ENCODE data around the gene NPIPA1.
"Not testable (repeated sequence)": the region's sequence is repeated elsewhere in the genome, so short reads cannot be mapped to it uniquely, and the experiment has no call there.

The NPIPA1 gene

DNA sequence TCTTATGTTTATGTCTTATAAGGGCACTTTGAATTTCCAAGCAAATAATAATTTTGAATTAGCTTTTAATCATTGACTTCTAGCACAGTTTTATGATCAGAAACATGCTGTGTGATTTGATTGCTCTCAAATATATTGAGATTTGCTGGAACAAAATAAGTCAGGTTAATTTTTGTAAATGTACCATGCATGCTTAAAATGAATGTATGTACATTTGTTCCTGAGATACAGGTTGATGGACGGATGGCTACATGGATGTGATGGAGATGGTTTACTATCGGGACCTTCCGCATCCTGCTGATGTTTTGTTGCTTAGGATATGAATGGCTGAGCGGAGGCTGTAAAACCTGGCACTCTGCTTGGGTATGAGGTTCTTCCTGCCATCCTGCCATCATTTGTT, at the start of gene NPIPA1:
NPIPA1 (plus strand) TSS at position 301 of the 400 bp plus-strand sequence; CDS start at position 301, 0 bp downstream.
- in situ Hi-C loops (cut with MboI; ENCODE audit: low sequenced_read_pairs), result not testable (repeated sequence)

DNA sequence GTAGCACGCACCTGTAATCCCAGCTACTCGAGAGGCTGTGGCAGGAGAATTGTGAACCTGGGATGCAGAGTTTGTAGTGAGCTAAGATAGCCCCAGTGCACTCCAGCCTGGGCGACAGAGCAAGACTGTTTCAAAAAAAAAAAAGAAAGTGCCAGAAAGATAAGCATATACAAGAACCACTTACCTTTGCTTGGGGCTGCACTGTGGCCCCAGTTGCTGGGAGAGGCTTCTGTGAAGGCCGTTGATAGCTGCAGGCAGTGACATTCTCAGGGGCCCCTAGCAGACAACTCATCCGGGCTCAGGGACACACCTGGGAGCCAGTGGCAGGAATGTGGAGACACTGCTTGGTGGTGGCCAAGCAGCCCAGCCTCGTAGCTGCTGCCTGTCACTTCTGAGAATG, 45.1 kb upstream of the NPIPA1 start:
- in situ Hi-C loops (cut with MboI; ENCODE audit: low sequenced_read_pairs), result not testable (repeated sequence)

DNA sequence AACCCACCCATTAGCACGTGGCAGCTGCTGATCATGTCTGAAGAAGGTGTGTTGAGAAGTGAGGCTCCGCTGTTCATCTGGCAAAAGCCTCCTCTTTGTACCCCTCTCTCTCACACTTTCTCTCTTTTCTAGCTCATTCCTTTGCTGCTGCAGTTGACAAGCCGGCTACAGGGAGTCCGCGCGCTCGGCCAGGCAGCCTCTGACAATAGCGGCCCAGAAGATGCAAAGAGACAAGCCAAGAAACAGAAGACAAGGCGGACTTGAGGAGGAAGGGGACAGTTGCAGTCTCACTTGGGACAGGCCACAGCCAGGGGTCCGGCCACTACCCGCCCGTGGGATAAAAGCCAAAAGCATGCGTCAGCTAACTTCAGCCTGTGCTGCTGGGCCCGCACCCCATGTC, 41.9 kb upstream of the NPIPA1 start:
- in situ Hi-C loops (cut with MboI; ENCODE audit: low sequenced_read_pairs), result not testable (repeated sequence)

DNA sequence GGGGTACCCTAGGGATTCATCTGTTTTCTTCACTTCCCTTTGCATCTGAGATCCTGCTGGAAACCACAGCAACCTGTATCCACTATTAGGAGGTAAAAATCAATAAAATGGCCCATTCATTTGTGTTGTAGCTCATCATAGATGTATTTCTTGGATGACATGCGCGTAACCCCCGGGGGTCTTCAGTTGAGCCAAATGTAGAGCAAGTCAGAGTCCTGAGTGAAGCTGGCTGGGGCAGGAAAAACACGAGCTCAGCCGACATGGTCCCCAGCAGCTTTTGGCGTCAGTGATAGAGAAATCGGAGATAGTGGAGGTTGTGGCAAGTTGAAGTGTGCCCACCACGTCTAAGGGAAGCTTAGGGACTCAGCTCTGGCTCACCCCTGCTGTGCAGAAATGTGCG, 41.2 kb upstream of the NPIPA1 start:
- in situ Hi-C loops (cut with MboI; ENCODE audit: low sequenced_read_pairs), result not testable (repeated sequence)

DNA sequence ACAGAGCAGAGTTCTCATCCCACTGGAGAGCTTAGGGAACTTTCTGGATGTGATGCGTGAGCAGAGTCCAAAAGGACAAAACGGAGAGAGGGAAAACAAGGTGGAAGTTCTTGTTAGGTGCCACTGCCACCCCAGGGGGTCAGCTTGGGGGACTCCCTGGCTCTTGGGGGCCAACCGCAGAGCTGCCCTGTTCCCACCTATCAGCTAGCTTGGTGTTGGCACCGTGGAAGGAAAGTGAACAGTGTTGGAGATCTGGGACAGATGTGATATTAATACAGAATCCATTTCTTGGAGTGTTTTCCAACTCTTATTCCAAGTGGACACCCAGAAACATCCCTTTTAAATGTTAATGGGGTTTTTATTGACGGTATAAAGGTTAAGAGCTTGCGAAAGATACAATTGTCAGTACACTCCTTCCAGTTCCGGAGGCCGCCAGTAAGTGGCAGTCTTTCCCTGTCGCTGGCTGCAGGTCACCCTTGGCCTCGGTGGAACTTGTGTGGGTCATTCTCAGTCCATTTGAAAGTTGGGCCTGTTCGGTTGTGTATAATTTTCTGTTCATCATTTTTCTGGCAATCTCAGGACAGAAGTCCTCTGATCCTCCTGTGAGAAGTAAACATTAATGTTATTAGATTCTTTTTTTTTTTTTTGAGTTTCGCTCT, 40.1 kb upstream of the NPIPA1 start:
- in situ Hi-C loops (cut with MboI; ENCODE audit: low sequenced_read_pairs), result not testable (repeated sequence)

DNA sequence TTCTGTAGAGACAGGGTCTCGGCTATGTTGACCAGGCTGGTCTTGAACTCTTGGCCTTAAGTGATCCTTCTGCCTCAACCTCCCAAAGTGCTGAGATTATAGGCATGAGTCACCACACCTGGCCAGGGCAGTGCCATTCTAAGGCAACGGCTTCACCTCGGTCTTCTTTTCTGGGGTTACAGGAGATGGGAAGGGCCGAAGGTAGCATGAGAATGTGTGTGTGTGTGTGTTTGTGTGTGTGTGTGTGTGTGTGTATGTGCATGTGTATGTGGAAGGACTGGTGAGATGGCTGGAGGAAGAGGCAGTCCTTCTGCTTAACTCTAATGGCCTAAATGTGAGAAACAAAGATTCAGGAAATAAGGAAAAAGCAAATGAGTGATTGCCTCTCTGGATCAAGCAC, 39.1 kb upstream of the NPIPA1 start:
- in situ Hi-C loops (cut with MboI; ENCODE audit: low sequenced_read_pairs), result not testable (repeated sequence)

DNA sequence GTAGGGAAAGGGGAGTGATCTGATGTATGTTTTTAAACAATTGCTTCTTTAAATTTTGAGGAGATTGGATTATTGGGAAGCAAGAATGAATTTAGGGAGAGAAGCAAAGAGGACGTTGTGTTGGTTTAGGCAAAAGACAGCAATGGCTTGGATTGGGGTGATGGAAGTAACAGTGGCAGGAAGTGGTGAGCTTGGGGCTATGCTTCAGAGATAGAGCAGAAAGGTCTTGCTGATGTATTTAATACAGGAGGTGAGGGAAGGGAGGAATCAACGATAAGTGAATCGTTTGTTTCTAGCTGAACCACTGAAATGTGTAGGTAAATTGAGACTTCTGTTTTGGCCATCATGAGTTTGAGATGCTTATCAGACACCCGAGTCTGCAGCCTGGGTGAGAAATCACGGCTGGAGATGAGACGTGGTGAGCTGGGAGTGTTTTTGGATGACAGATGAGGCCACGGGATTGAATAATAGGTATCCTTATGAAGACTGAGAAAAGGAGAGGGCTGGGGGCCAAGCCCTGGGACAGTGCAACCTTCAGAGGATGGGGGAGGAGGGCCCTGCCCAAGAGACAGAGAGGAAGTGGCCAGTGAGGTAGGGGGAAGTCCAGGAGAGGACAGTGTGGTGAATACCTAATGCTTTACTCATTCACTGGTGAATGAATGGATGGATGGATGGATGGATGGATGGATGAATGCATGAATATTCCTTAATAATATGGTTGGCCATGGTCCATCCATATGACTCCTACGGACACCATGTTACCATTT, 33.9 kb upstream of the NPIPA1 start:
- in situ Hi-C loops (cut with MboI; ENCODE audit: low sequenced_read_pairs), result not testable (repeated sequence)

DNA sequence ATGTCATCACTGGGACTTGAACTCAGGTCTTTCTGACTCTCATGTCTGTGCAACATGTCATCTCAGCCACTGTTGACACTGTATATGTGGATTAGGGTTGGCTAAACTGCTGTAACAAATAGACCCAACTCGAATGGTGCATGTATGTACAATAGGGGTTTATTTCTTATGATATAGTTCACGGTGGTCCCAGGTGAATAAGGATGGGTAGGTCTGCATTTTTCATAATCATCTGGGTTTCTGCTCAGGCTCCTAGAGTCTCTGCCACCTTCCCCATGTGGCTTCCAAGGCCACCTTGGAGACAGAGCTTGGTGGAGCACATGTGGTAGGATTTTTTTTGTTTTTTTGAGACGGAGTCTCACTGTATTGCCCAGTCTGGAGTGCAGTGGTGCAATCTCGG, 27.5 kb upstream of the NPIPA1 start:
- in situ Hi-C loops (cut with MboI; ENCODE audit: low sequenced_read_pairs), result not testable (repeated sequence)

DNA sequence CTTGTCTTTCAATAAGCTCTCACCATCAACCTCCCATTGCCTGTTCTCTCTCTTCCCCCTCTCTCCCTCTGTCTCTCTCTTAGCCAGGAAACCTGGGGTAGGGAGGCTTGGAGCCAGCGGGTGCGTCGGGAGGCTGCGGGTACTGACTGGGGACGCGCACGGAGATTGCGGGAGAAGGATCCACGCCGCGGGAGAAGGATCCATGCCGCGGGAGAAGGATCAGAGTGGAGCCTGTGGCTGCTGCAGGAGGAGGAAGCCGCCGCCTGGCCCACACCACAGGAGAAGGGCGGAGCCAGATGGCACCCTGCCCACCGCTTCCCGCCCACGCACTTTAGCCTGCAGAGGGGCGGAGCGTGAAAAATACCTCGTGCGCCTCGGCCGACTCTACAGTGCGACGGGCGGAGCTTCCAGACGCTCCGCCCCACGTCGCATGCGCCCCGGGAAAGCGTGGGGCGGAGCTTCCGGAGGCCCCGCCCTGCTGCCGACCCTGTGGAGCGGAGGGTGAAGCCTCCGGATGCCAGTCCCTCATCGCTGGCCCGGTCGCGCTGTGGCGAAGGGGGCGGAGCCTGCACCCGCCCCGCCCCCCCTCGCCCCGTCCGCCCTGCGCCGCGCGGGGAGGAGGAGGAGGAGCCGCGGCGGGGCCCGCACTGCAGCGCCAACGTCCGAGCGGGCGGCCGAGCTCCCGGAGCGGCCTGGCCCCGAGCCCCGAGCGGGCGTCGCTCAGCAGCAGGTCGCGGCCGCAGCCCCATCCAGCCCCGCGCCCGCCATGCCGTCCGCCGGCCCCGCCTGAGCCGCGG, 26.2 kb upstream of the NPIPA1 start:
- in situ Hi-C loops (cut with MboI; ENCODE audit: low sequenced_read_pairs), result not testable (repeated sequence)

DNA sequence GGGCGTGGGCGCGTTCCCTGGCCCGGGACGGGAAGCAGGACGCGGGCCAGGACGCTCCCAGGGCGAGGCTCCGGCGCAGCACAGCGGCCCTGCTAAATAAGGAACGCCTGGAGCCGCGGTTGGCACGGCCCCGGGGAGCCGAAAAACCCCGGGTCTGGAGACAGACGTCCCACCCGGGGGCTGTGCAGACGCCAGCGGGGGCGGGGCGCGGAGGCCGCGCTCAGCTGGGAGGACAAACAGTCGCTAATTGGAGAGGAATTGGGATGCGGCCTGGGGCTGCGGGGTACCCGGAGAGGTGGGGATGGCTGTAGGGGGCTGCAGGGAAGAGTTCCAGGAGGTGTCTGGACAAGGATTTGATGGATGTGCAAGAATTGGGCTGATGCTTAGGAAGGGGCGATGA, 25.3 kb upstream of the NPIPA1 start:
- in situ Hi-C loops (cut with MboI; ENCODE audit: low sequenced_read_pairs), result not testable (repeated sequence)

DNA sequence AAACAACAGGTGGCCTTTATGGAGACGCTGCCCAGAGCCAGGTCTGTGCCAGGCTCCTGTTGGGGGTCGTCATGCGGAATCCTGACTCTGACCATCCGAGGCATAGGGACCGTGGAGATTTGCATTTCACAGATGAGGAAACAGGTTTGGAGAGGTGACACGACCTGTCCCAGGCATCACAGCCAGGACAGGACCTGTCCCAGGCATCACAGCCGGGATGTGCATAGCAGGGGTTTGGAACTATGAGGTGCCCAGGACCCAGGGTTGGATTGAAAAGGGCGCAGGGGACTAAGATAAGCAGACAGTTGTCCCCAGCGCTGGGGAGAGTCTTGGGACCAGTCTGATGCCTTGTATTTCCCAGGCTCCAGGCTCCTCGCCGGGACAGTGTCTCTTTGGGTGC, 24.7 kb upstream of the NPIPA1 start:
- in situ Hi-C loops (cut with MboI; ENCODE audit: low sequenced_read_pairs), result not testable (repeated sequence)

DNA sequence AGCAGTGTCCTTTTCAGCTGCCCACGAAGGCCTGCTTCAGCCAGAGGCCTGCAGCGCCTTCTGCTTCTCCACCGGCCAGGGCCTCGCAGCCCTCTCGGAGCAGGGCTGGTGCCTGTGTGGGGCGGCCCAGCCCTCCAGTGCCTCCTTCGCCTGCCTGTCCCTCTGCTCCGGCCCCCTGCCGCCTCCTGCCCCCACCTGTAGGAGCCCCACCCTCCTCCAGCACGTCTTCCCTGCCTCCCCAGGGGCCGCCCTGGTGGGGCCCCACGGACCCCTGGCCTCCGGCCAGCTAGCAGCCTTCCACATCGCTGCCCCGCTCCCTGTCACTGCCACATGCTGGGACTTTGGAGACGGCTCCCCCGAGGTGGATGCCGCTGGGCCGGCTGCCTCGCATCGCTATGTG, 18.7 kb upstream of the NPIPA1 start:
- in situ Hi-C loops (cut with MboI; ENCODE audit: low sequenced_read_pairs), result not testable (repeated sequence)

DNA sequence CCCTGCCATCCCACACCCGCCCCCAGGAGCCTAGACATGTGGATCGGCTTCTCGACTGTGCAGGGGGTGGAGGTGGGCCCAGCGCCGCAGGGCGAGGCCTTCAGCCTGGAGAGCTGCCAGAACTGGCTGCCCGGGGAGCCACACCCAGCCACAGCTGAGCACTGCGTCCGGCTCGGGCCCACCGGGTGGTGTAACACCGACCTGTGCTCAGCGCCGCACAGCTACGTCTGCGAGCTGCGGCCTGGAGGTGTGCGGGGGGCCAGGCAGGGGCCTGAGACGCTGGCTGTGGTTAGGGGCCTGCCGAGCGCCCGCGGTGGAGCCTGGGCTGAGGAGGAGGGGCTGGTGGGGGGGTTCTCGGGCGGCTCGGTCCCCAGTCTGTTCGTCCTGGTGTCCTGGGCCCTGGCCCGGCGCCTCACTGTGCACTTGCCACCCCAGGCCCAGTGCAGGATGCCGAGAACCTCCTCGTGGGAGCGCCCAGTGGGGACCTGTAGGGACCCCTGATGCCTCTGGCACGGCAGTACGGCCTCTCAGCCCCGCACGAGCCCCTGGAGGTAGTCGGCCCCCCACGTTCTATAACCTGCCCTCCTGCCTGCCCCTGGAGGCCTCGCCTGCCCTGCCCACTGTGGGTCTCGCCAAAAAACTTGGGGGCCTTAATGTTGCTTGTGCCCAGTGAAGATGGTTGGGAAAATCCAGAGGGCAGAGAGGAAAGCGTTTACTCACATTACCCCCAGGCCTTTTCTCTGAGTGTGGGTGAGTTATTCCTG, 17.2 kb upstream of the NPIPA1 start:
- in situ Hi-C loops (cut with MboI; ENCODE audit: low sequenced_read_pairs), result not testable (repeated sequence)

DNA sequence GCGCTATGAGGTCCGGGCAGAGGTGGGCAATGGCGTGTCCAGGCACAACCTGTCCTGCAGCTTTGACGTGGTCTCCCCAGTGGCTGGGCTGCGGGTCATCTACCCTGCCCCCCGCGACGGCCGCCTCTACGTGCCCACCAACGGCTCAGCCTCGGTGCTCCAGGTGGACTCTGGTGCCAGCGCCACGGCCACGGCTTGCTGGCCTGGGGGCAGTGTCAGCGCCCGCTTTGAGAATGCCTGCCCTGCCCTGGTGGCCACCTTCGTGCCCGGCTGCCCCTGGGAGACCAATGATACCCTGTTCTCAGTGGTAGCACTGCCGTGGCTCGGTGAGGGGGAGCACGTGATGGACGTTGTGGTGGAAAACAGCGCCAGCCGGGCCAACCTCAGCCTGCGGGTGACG, 15.0 kb upstream of the NPIPA1 start:
- in situ Hi-C loops (cut with MboI; ENCODE audit: low sequenced_read_pairs), result not testable (repeated sequence)

DNA sequence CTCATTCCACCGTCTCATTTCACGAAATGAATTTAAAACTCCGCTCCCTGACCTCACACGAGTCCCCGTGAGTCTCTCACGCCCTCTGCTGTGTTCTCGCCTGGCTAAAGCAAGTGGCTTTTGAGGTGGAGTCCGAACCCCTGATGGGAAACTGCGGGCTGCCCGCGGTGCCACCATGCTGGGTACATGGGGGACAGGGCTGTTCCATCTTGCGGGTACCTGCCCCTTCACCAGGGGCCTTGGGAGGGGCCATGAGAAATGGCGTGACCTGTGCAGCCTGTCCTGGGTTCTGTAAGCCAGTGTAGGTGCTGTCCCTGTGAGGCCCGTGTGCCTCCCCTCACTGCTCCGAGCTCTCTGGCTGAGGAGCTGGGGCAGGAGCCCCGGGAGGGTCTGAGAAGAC, 14.3 kb upstream of the NPIPA1 start:
- in situ Hi-C loops (cut with MboI; ENCODE audit: low sequenced_read_pairs), result not testable (repeated sequence)

DNA sequence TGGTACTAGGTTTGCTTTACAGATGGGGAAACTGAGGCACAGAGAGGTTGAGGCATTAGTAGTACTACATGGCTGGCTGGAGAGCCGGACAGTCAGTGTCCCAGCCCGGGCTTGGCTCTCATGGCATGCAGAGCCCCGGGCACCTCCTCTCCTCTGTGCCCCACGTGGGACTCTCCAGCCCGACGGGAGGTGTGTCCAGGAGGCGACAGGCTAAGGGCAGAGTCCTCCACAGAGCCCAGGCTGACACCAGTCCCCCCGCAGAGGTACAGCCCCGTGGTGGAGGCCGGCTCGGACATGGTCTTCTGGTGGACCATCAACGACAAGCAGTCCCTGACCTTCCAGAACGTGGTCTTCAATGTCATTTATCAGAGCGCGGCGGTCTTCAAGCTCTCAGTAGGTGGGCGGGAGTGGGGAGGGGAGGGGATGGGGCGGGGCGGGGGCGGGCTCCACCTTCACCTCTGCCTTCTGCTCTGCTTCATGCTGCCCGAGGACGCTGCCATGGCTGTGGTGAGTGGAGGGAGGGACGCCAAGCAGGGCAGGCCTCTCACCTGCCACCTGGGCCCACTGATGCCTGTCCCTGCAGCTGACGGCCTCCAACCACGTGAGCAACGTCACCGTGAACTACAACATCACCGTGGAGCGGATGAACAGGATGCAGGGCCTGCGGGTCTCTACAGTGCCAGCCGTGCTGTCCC, 13.7 kb upstream of the NPIPA1 start:
- in situ Hi-C loops (cut with MboI; ENCODE audit: low sequenced_read_pairs), result not testable (repeated sequence)

DNA sequence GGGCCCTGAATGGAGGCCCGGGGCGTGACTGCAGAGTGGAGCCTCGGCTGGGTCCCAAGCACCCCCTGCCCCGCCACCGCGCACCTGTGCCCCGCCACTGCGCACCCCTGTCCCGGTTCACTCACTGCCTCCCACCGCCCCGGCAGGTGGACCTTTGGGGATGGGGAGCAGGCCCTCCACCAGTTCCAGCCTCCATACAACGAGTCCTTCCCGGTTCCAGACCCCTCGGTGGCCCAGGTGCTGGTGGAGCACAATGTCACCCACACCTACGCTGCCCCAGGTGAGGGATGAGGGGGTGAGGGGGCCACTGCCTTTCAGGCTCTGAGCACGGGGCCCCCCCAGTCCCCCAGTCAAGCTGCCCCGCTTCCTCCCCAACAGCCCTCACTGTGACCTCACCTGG, 12.9 kb upstream of the NPIPA1 start:
- in situ Hi-C loops (cut with MboI; ENCODE audit: low sequenced_read_pairs), result not testable (repeated sequence)

DNA sequence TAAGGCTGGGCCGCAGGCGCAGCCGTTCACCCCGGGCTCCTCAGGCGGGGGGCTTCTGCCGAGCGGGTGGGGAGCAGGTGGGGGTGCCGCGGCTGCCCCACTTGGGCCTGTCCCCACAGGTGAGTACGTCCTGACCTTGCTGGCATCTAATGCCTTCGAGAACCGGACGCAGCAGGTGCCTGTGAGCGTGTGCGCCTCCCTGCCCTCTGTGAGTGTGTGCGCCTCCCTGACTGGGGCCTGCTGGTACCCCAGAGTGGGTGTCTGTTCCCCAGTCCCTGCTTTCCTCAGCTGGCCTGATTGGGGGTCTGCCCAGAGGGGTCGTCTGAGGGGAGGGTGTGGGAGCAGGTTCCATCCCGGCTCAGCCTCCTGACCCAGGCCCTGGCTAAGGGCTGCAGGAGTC, 12.3 kb upstream of the NPIPA1 start:
- in situ Hi-C loops (cut with MboI; ENCODE audit: low sequenced_read_pairs), result not testable (repeated sequence)

DNA sequence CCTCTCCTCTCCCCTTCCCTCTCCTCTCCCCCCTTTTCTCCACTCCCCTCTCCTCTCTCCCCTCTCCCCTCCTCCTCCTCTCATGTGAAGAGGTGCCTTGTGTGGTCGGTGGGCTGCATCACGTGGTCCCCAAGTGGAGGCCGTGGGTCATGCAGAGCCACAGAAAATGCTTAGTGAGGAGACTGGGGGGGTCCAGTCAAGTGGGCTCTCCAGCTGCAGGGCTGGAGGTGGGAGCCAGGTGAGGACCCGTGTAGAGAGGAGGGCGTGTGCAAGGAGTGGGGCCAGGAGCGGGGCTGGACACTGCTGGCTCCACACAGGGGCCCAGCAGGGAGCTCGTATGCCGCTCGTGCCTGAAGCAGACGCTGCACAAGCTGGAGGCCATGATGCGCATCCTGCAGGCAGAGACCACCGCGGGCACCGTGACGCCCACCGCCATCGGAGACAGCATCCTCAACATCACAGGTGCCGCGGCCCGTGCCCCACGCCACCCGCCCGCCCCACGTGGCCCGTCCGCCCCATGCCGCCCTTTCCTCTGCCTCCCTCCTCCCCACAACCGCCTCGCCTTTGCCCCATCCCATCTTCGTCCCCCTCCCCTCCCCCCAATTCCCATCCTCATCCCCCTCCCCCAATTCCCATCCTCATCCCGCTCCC, 9.1 kb upstream of the NPIPA1 start:
- in situ Hi-C loops (cut with MboI; ENCODE audit: low sequenced_read_pairs), result not testable (repeated sequence)

DNA sequence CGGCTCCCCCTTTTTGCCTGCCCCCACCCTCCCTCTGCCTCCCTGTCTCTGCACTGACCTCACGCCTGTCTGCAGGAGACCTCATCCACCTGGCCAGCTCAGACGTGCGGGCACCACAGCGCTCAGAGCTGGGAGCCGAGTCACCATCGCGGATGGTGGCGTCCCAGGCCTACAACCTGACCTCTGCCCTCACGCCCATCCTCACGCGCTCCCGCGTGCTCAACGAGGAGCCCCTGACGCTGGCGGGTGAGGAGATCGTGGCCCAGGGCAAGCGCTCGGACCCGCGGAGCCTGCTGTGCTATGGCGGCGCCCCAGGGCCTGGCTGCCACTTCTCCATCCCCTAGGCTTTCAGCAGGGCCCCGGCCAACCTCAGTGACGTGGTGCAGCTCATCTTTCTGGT, 8.1 kb upstream of the NPIPA1 start:
- in situ Hi-C loops (cut with MboI; ENCODE audit: low sequenced_read_pairs), result not testable (repeated sequence)

Data from hTERT RPE-1 (cell line).